ENCODE data around the gene CSKMT.
"Not testable (repeated sequence)": the region's sequence is repeated elsewhere in the genome, so short reads cannot be mapped to it uniquely, and the experiment has no call there.

The CSKMT gene

GRCh38 chr11:62694455-62695167, 29.5 kb downstream of the CSKMT start:
- TF ChIP-seq CTCF (IDR thresholded peaks at IDR 0.05; ENCODE audit: borderline replicate concordance, insufficient read depth, low read depth, low read length): peak; percentile 84
- H3K4me3 ChIP-seq (ENCODE audit: low read depth, low read length): no peak overlapping the region

- no peak overlapping the region for H3K4me3 ChIP-seq (ENCODE audit: low read depth, low read length)
- no peak for TF ChIP-seq CTCF (IDR thresholded peaks at IDR 0.05; ENCODE audit: borderline replicate concordance, insufficient read depth, low read depth, low read length)
Measured at GRCh38 chr11:62702246-62702645, 37.1 kb downstream of the CSKMT start.

DNA sequence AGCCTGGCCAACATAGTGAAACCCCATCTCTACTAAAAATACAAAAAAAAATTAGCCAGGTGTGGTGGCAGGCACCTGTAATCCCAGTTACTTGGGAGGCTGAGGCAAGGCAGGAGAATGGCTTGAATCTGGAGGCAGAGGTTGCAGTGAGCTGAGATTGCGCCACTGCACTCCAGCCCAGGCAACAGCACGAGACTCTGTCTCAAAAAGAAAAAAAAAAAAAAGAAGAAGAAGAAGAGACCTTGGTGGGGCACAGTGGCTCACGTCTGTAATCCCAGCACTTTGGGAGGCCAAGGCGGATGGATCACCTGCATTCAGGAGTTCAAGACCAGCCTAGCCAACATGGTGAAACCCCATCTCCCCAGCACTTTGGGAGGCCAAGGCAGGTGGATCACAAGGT, 38.8 kb downstream of the CSKMT start:
- H3K4me3 ChIP-seq (ENCODE audit: low read depth, low read length): not testable (repeated sequence)

DNA sequence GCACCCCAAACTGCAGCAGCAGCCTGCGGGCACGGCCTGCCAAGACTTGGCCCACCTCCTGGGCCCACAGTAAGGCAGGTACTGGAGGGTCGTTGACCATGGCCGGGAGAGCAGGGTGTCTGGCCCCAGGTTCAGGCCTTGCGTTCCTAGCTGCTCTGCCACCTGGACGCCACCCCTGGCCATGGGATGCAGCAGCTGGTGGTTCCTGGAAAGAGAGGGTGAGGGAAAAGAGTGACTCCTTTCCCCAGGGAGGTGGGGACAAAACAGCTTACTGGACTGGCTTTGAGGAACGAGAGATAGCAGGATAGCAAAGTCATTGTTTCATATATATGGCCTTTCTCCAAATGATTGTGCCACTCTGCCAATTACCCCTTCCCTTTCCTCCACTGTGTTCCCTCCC, 40.3 kb downstream of the CSKMT start:
- no peak for TF ChIP-seq CTCF (IDR thresholded peaks at IDR 0.05; ENCODE audit: borderline replicate concordance, insufficient read depth, low read depth, low read length)
- peak overlapping the region; percentile 66 for H3K4me3 ChIP-seq (ENCODE audit: low read depth, low read length)

GRCh38 chr11:62705880-62706849, 41.1 kb downstream of the CSKMT start:
- H3K4me3 ChIP-seq (ENCODE audit: low read depth, low read length): peak overlapping the region; percentile 66
- TF ChIP-seq CTCF (IDR thresholded peaks at IDR 0.05; ENCODE audit: borderline replicate concordance, insufficient read depth, low read depth, low read length): no peak

GRCh38 chr11:62706850-62707247, 41.7 kb downstream of the CSKMT start:
- TF ChIP-seq CTCF (IDR thresholded peaks at IDR 0.05; ENCODE audit: borderline replicate concordance, insufficient read depth, low read depth, low read length): no peak
- no peak overlapping the region for H3K4me3 ChIP-seq (ENCODE audit: low read depth, low read length)

- no peak for TF ChIP-seq CTCF (IDR thresholded peaks at IDR 0.05; ENCODE audit: borderline replicate concordance, insufficient read depth, low read depth, low read length)
Measured at GRCh38 chr11:62707277-62707861, 42.3 kb downstream of the CSKMT start, which contains the start of the genes BSCL2 and GNG3. Gene BSCL2, minus strand, starts transcription at chr11:62707424. Its CDS starts 229 bp downstream, at chr11:62707195. Gene GNG3, plus strand, starts transcription at chr11:62707676. Its CDS starts 620 bp downstream, at chr11:62708296.

More at GRCh38 chr11:62707277-62707861, 42.3 kb downstream of the CSKMT start, which contains the start of the genes BSCL2 and GNG3:
- H3K4me3 ChIP-seq (ENCODE audit: low read depth, low read length): peak within 1 kb of the TSS; percentile 63
